OCI-LY7 (cell line): ENCODE data around the gene TMEM140. TPM values are rescaled to one million over a fixed set of nuclear protein-coding genes. Genes with fewer than 3 reads are reported as not detected.

Experiments
- BruUV-seq: library from RNA; stranded (reverse); fragments of 400-500 nt; replicated peaks from 2 replicates; lab custom pipeline; 2021; lab: Mats Ljungman, UMichigan
- CTCF ChIA-PET: fragments of 300-600 bp; sonication (Branson Sonifier 250); formaldehyde crosslinking; loops from one replicate; lab custom pipeline; 2022; ENCODE audit warnings: antibody characterized with exemption; ENCODE audit not compliant: unreplicated experiment; lab: Charles Lee
- POLR2A ChIA-PET: fragments of 300-600 bp; sonication (Branson Sonifier 250); formaldehyde crosslinking; loops from one replicate; lab custom pipeline; 2022; ENCODE audit warnings: antibody characterized with exemption; lab: Charles Lee
- DNase-seq: peaks from one replicate; pipeline ENCODE4 v3.0.0-alpha.2; 2015; ENCODE audit warnings: low spot score
- H2AFZ ChIP-seq: fragments of 200-600 bp; sonication (generic), shearing (Covaris generic); 2 replicates; pipeline ENCODE4 v1.6.1; 2014; ENCODE audit warnings: mild to moderate bottlenecking, antibody characterized with exemption, low read length, moderate library complexity
- H3K27ac ChIP-seq: fragments of 200-600 bp; sonication (generic); 2 replicates; pipeline ENCODE4 v1.5.1; 2014; ENCODE audit warnings: mixed run types, low read depth, mild to moderate bottlenecking, moderate library complexity, low read length, inconsistent platforms; ENCODE audit not compliant: poor library complexity, severe bottlenecking
- H3K36me3 ChIP-seq: fragments of 200-600 bp; sonication (generic); 2 replicates; pipeline ENCODE4 v1.6.1; 2014; ENCODE audit warnings: mild to moderate bottlenecking, antibody characterized with exemption, low read length, moderate library complexity, mixed read lengths; ENCODE audit not compliant: insufficient read depth
- H3K4me1 ChIP-seq: fragments of 200-600 bp; sonication (generic); 2 replicates; pipeline ENCODE4 v1.5.1; 2014; ENCODE audit warnings: mild to moderate bottlenecking, low read length; ENCODE audit not compliant: insufficient read depth, poor library complexity, severe bottlenecking
- H3K4me2 ChIP-seq: fragments of 200-600 bp; sonication (generic); 2 replicates; pipeline ENCODE4 v1.6.1; 2014; ENCODE audit warnings: mild to moderate bottlenecking, low read length
- H3K4me3 ChIP-seq: fragments of 200-600 bp; sonication (generic); 2 replicates; pipeline ENCODE4 v1.5.1; 2014; ENCODE audit warnings: mild to moderate bottlenecking, low read depth, low read length; ENCODE audit not compliant: poor library complexity, severe bottlenecking
- H3K79me2 ChIP-seq: fragments of 200-600 bp; sonication (generic); 2 replicates; pipeline ENCODE4 v1.6.1; 2016; ENCODE audit warnings: low read depth, mild to moderate bottlenecking, low read length, moderate library complexity, mixed read lengths; ENCODE audit not compliant: insufficient read depth
- H3K9me2 ChIP-seq: fragments of 200-600 bp; sonication (generic); 2 replicates; pipeline ENCODE4 v1.6.1; 2016; ENCODE audit warnings: mild to moderate bottlenecking, low read length, mixed read lengths; ENCODE audit not compliant: insufficient read depth
- H3K9me3 ChIP-seq: fragments of 200-600 bp; sonication (generic); 2 replicates; pipeline ENCODE4 v1.6.1; 2014; ENCODE audit warnings: mild to moderate bottlenecking, mixed run types, low read length, mixed read lengths
- H4K20me1 ChIP-seq: fragments of 200-600 bp; sonication (generic); 2 replicates; pipeline ENCODE4 v1.6.1; 2014; ENCODE audit warnings: mild to moderate bottlenecking, antibody characterized with exemption, low read length, moderate library complexity, mixed read lengths; ENCODE audit not compliant: insufficient read depth
- EZH2phosphoT487 ChIP-seq: fragments of 200-600 bp; sonication (generic); IDR thresholded peaks from 2 replicates; pipeline ENCODE4 v1.6.1; 2018; ENCODE audit warnings: low read depth, borderline replicate concordance, mild to moderate bottlenecking, mixed run types, antibody characterized with exemption, low read length, moderate library complexity, mixed read lengths
- intact Hi-C: fragments of 100-400 bp; cut with micrococcal nuclease; formaldehyde crosslinking; loops from one replicate; pipeline ENCODE4 v1.10.0; 2022; ENCODE audit not compliant: unreplicated experiment
- total RNA-seq, 2 experiments: library from RNA; depleted of rRNA in 1 of 2; stranded (reverse); fragments of >200 nt in 1 of 2; shearing (Covaris generic) in 1 of 2; gene quantifications; 2 replicates each; pipeline ENCODE4 v1.2.3, GENCODE V29; 2014 to 2022
- TF ChIP-seq, protein P1 (sequence below): fragments of 200-600 bp; sonication (generic); conservative IDR thresholded peaks from 2 replicates; pipeline ENCODE4 v1.5.1; 2014; ENCODE audit warnings: mild to moderate bottlenecking, antibody characterized with exemption, low read length, moderate library complexity, mixed read lengths

TMEM140 gene
- total RNA-seq, 2 experiments from 2014 or later, result 0.41 to 1.6 TPM

DNA sequence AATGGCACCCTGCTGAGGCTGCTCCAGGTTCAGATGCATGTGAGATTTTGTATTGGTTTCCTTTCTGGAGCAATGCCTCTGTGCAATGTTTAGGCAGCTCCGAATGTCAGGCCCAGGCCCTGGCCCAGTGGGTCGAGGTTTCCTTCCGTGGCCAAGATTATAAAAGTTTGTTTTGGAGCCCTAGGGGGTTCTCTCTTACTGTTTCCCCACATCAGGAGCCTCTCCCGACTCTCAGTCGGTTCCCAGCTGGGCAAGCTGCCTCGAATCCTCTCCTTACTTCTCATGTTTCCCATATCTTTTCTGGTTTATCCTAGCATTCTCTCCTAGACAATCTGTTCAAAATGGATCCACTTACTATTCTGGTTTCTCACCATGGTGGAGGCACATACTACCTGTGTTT is 11.0 kb downstream of the TMEM140 start:
- no peak overlapping the region for H3K27ac ChIP-seq
- TF ChIP-seq, protein P1, sequence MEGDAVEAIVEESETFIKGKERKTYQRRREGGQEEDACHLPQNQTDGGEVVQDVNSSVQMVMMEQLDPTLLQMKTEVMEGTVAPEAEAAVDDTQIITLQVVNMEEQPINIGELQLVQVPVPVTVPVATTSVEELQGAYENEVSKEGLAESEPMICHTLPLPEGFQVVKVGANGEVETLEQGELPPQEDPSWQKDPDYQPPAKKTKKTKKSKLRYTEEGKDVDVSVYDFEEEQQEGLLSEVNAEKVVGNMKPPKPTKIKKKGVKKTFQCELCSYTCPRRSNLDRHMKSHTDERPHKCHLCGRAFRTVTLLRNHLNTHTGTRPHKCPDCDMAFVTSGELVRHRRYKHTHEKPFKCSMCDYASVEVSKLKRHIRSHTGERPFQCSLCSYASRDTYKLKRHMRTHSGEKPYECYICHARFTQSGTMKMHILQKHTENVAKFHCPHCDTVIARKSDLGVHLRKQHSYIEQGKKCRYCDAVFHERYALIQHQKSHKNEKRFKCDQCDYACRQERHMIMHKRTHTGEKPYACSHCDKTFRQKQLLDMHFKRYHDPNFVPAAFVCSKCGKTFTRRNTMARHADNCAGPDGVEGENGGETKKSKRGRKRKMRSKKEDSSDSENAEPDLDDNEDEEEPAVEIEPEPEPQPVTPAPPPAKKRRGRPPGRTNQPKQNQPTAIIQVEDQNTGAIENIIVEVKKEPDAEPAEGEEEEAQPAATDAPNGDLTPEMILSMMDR, result no peak
- TF ChIP-seq EZH2phosphoT487, result no peak
- ChIA-PET POLR2A (interaction anchor here (0.6 to 2.9 kb wide), 3 partner anchors 10 to 82 kb away, joined by 3 to 34 read pairs (median 7); partner anchors contain the start of gene CYREN), CTCF (no interaction called here)
- H3K4me3 ChIP-seq, result no peak overlapping the region
- no peak overlapping the region for H2AFZ ChIP-seq
- no peaks in the 10 kb centered on the region for H3K9me2 ChIP-seq
- H4K20me1 ChIP-seq, result no peaks in the 10 kb centered on the region
- peaks cover 59% of the 10 kb centered on the region for H3K9me3 ChIP-seq
- peaks cover 25% of the 10 kb centered on the region for H3K4me1 ChIP-seq
- intact Hi-C loops, result no loop called here
- H3K79me2 ChIP-seq, result no peaks in the 10 kb centered on the region
- DNase-seq, result no peak
- H3K4me2 ChIP-seq, result no peak overlapping the region
- no TSS peak for BruUV-seq
- peaks cover 49% of the 10 kb centered on the region for H3K36me3 ChIP-seq

DNA sequence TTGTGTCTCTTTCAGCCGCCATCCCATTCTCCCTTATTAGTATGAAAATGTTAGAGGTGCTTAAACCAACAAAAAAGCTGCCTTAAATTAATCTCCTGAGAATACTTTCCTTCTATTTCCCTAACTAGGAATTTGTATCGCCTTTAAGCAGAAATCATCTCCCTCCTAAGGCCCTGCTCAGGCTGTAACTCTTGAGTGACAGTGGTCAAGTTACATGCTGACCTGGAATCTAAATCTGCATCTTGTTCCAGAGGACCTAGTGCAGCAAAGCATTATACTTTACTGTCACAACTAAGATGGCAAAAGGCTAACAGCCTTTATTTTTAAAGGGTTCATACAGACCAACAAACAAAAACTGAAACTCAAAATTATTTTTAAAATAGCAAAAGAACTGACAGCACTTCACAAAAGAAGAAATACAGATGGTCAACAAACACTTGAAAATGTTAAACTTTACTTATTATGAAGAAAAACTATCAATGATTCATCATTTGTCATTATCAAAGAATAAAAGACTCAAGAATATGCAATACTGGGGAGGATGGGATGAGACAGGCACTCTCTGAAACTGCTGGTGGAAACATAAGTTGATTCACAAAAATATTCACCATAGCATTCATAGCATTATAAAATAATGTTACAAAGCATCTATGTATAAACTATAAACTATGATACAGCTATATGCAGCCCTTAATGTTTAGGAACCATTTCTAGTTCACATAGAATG is 11.7 kb downstream of the TMEM140 start:
- peaks cover 56% of the 10 kb centered on the region for H3K36me3 ChIP-seq
- no peaks in the 10 kb centered on the region for H4K20me1 ChIP-seq
- POLR2A ChIA-PET, result interaction anchor here (1.3 to 2.9 kb wide), 3 partner anchors 10 to 45 kb away, joined by 3 to 34 read pairs (median 7); partner anchors contain the start of gene CYREN
- TF ChIP-seq, protein P1, result no peak
- no peak for TF ChIP-seq EZH2phosphoT487
- H3K9me2 ChIP-seq, result no peaks in the 10 kb centered on the region
- no peak overlapping the region for H3K4me3 ChIP-seq
- no peak for DNase-seq
- peak overlapping the region; percentile 48; the same call in 1 of the 2 replicates for H2AFZ ChIP-seq
- no peaks in the 10 kb centered on the region for H3K79me2 ChIP-seq
- CTCF ChIA-PET, result no interaction called here
- H3K4me2 ChIP-seq, result peak overlapping the region; percentile 51
- peak overlapping the region; percentile 64 for H3K27ac ChIP-seq
- BruUV-seq, result no TSS peak
- peaks cover 55% of the 10 kb centered on the region for H3K9me3 ChIP-seq
- intact Hi-C loops, result loop anchor here (2.0 kb wide), 1 partner anchor 817 kb away; the partner anchor contains the start of gene MTPN
- peaks cover 25% of the 10 kb centered on the region for H3K4me1 ChIP-seq
